GM12891 (cell line): ENCODE measurements around the gene SRSF5.

Source experiments
- DNase-seq: peaks from one replicate; pipeline ENCODE4 v3.0.0; 2011; ENCODE audit warnings: low spot score; ENCODE audit not compliant: insufficient read length
- FAIRE-seq: peaks from 2 replicates; lab custom pipeline; 2011; peaks lifted over from hg19 to GRCh38; lab: Jason Lieb, UNC
- PAX5 ChIP-seq: IDR thresholded peaks from 2 replicates; pipeline ENCODE4 v1.6.1; 2011; ENCODE audit warnings: low read length, moderate library complexity, mild to moderate bottlenecking; ENCODE audit not compliant: insufficient read depth, severe bottlenecking
- POLR2A ChIP-seq: IDR thresholded peaks from 2 replicates; pipeline ENCODE4 v1.6.1; 2011; ENCODE audit warnings: low read depth, low read length, control low read depth
- POLR2AphosphoS5 ChIP-seq: IDR thresholded peaks from 2 replicates; pipeline ENCODE4 v1.6.1; 2011; ENCODE audit warnings: low read depth, low read length, control low read depth
- POU2F2 ChIP-seq: IDR thresholded peaks from 2 replicates; pipeline ENCODE4 v1.6.1; 2011; ENCODE audit warnings: low read depth, mild to moderate bottlenecking, control low read depth, low read length, moderate library complexity
- SPI1 ChIP-seq: IDR thresholded peaks from 2 replicates; pipeline ENCODE4 v1.6.1; 2011; ENCODE audit warnings: low read depth, low read length, control low read depth
- TAF1 ChIP-seq: IDR thresholded peaks from 2 replicates; pipeline ENCODE4 v1.6.1; 2011; ENCODE audit warnings: low read depth, low read length, control low read depth

SRSF5 gene

DNA sequence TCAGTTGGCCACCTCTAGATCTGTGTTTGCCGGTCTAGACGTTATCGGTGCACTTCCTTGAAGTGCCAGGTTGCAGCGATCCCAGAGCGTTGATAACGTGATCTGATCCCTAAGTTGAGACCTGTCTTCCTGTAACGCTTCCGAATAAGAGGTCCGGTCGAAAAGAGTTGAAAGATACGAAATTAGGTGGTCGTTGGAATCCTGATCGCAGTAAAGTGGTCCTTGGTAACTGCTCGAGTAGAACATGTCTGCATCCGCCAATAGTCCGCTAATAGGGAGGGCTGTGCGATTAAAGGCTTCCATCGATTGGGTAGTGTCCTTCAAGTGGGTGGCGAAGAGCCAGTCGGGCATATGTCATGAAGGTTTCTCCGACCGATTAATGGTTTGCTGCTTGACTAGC is 2.7 kb downstream of the SRSF5 start:
- no peak for TF ChIP-seq SPI1
- 0 out of 2 replicates have a peak, but pooled peaks have one; percentile 19 for TF ChIP-seq POLR2AphosphoS5
- FAIRE-seq (no peak), DNase-seq (no peak)

DNA sequence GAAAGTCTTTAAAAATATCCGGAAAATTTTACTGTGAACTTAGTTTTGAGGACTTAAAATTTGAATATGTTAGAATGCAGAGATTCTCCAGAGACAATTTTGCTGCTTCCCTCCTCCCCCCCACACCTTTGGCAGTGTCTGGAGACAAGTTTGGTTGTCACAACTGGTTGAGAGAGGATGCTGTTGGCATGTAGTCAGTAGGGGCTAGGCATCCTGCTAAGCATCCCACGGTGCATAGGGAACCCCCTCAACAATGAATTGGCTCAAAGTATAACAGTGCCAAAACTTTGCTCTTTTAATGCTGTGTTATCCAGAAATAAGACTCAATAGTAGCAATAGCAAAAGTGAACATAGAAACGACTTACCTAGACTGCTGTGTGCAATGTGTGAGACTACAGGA is 3.6 kb downstream of the SRSF5 start:
- no peak for TF ChIP-seq POLR2A
- TF ChIP-seq PAX5 = no peak
- TF ChIP-seq TAF1 = no peak
- TF ChIP-seq SPI1 = no peak
- TF ChIP-seq POLR2AphosphoS5 = no peak
- TF ChIP-seq POU2F2 = no peak
- no peak for FAIRE-seq

GRCh38 chr14:69771136-69771535 is 4.2 kb downstream of the SRSF5 start:
- TF ChIP-seq SPI1 (no peak), PAX5 (no peak), POLR2AphosphoS5 (no peak; the same call in 1 of the 2 replicates), TAF1 (no peak), POU2F2 (no peak), POLR2A (no peak)
- DNase-seq (no peak), FAIRE-seq (no peak)

More for the DNA sequence above, 3.6 kb downstream of the SRSF5 start:
- no peak for DNase-seq

DNA sequence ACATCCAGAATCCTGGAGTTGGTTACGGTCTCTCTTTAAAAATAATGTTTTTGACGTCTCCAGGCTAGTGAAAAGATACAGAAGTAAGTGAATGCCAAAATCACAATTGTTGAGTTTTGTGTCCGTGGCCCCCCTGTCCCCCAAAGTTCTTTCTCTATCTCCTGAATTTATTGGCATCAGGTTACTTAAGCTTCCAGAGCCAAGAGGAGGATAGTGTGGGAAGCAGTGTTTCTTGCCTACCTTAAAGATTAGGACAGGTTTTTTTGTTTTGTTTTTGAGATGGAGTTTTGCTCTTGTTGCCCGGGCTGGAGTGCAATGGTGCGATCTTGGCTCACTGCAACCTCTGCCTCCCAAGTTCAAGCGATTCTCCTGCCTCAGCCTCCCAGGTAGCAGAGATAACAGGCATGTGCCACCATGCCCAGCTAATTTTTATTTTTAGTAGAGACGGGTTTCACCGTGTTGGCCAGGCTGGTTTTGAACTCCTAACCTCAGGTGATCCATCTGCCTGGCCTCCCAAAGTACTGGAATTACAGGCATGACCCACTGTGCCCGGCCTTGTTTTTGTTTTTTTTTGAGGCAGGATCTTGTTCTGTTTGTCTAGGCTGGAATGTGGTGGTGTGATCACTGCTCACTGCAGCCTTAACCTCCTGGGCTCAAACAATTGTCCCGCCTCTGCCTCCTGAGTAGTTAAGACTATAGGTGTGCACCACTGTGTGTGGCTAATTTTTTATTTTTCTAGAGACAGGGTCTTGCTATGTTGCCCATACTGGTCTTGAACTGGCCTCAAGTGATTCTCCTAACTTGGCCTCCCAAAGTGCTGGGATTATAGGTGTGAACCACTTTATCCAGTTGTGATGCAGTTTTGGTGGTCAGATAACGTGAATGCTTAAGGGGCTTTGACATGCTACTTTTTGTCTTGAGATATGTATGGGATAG is 5.4 kb downstream of the SRSF5 start:
- peak; percentile 59 for TF ChIP-seq POLR2AphosphoS5
- peak; percentile 62 for TF ChIP-seq POLR2A
- TF ChIP-seq PAX5 = no peak
- no peak for FAIRE-seq
- DNase-seq = no peak

DNA sequence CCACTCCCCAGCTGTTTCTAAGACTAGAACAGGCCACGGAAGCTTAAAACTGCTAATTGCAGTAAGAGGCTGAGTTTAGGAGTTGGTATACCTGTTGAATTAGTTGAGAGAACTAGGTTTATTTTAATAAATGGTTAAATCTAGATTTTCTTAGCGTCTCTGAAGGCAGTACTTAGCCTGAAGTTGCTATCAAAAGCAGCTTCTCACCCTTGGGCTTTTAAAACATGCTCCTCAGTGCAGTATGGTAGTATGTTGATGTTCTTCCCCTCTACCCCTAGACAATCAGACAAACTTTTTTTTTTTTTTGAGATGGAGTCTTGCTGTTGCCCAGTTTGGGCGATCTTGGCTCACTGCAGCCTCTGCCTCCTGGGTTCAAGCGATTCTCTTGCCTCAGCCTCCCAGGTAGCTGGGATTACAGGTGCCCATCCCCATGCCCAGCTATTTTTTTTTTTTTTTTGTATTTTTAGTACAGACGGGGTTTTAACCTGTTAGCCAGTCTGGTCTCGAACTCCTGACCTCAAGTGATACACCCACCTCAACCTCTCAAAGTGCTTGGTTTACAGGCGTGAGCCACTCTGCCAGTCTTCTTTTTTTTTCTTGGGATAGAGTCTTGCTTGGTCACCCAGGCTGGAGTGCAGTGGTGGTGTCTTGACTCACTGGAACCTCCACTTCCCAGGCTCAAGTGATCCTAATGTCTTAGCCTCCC is 6.8 kb downstream of the SRSF5 start:
- no peak for TF ChIP-seq POU2F2
- TF ChIP-seq PAX5 = no peak
- TF ChIP-seq SPI1 = no peak
- TF ChIP-seq TAF1 = no peak
- TF ChIP-seq POLR2A = no peak; the same call in 1 of the 2 replicates
- TF ChIP-seq POLR2AphosphoS5 = peak; percentile 63
- DNase-seq (no peak), FAIRE-seq (no peak)

DNA sequence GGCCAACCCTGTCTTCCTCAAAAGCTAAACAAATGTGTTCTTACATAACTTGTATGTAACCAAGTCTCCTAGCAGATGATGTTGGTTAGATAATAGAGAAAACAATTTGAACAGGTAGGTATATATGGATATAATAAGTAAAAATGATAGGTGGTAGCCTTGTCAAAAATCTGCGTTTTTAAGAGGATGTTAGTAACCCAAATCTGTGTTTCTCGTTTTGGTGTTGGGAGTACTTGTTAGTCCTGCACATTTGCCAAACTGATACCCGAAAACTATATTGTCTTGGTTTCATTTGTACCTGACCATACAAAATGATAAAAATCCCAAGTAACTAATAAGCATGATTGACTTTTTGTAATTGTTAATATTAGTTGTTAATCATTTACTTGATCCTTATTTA is 8.1 kb downstream of the SRSF5 start:
- TF ChIP-seq PAX5 = no peak
- peak; percentile 67 for TF ChIP-seq POLR2AphosphoS5
- TF ChIP-seq POU2F2 = no peak
- TF ChIP-seq TAF1 = no peak
- TF ChIP-seq SPI1 = no peak
- TF ChIP-seq POLR2A = peak; percentile 50; the same call in 1 of the 2 replicates
- DNase-seq (no peak), FAIRE-seq (no peak)

DNA sequence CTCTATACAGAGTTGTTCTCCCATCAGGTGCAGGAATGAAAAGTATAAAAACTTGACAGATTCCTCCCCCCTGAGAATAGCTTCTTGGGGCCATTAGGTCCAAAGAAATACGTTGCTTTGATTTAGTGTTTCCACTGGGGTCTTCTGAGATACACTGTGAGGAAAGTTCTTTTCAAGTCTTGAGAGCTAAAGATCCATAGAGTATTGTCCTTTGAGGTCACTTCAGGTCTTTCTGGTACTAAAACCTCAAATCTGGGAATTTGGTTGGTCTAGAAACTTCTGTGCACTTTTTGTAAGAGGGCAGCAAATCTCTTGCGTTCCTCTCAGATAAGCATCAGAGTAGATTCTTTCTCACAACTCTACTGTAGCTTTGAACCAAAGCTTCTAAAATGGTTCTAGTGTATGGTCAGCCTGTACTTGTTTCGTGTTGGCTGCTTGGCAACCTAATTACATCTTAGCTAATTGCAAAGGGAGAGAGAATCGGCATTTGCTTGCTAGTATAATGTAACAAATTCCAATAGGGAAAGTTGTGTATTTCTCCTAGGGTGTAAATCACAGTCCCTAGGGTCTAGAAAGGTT is 10.0 kb downstream of the SRSF5 start:
- DNase-seq (no peak), FAIRE-seq (no peak)
- TF ChIP-seq POLR2A (peak; percentile 58; the same call in 1 of the 2 replicates), PAX5 (no peak), SPI1 (no peak), POLR2AphosphoS5 (peak; percentile 73; the same call in 1 of the 2 replicates), TAF1 (no peak), POU2F2 (no peak)

DNA sequence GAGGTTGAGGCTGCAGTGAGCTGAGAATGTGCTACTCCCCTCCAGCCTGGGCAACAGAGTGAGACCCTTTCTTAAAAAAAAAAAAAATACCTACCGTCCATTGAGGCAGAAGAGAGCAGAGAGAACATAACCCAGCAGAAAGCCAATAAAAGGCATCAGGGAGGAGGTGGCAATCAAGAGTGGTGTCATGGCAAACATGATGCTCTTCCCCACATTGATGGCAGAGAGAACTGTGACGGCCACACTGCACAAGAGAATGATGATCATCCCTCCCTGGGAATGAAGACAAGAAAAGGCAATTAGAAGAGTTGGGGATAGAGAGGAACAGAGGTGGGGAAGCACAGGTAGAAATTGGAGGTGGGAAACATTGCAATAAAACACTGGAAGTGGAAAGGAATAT is 12.1 kb downstream of the SRSF5 start:
- DNase-seq (no peak), FAIRE-seq (no peak)
- no peak for TF ChIP-seq TAF1
- peak; percentile 69; the same call in 1 of the 2 replicates for TF ChIP-seq POLR2AphosphoS5
- no peak for TF ChIP-seq POU2F2
- no peak for TF ChIP-seq PAX5
- TF ChIP-seq POLR2A = peak; percentile 72; the same call in 1 of the 2 replicates
- no peak for TF ChIP-seq SPI1

GRCh38 chr14:69780092-69780491 is 13.2 kb downstream of the SRSF5 start:
- FAIRE-seq = no peak
- TF ChIP-seq PAX5 (no peak), POLR2A (peak; percentile 34; the same call in 1 of the 2 replicates)
- no peak for DNase-seq
